Mesendoderm (in vitro differentiated cells): ENCODE results near the gene CCM2L.
A peak's percentile ranks its signal among the peaks of the same experiment; 100 is the strongest.

ENCODE experiments used
- DNase-seq: peaks from one replicate; pipeline ENCODE4 v3.0.0; 2013
- H2AK5ac ChIP-seq: 2 replicates; pipeline ENCODE4 v1.6.1; 2013; ENCODE audit warnings: low read length, inconsistent platforms
- H2BK120ac ChIP-seq: 2 replicates; pipeline ENCODE4 v1.6.1; 2013; ENCODE audit warnings: low read depth, mild to moderate bottlenecking, low read length, moderate library complexity, mixed read lengths
- H2BK15ac ChIP-seq: replicated peaks from 2 replicates; pipeline ENCODE4 v1.6.1; 2013; ENCODE audit warnings: low read depth, mild to moderate bottlenecking, moderate library complexity
- H2BK5ac ChIP-seq: 2 replicates; pipeline ENCODE4 v1.6.1; 2013; ENCODE audit warnings: low read length, inconsistent platforms
- H3K18ac ChIP-seq: 2 replicates; pipeline ENCODE4 v1.6.1; 2013; ENCODE audit warnings: mild to moderate bottlenecking, low read length, mixed read lengths
- H3K23ac ChIP-seq: one replicate; pipeline ENCODE4 v1.6.1; 2013; ENCODE audit warnings: low read length
- H3K27ac ChIP-seq: 2 replicates; pipeline ENCODE4 v1.5.1; 2013; ENCODE audit warnings: low read depth, mild to moderate bottlenecking, inconsistent platforms, low read length, moderate library complexity
- H3K27me3 ChIP-seq: 2 replicates; pipeline ENCODE4 v1.6.1; 2013; ENCODE audit warnings: low read length, control low read depth, mild to moderate bottlenecking, inconsistent platforms; ENCODE audit not compliant: insufficient read depth, poor library complexity
- H3K36me3 ChIP-seq: 2 replicates; pipeline ENCODE4 v1.6.1; 2013; ENCODE audit warnings: low read length, inconsistent platforms; ENCODE audit not compliant: control insufficient read depth, insufficient read depth
- H3K4ac ChIP-seq: one replicate; pipeline ENCODE4 v1.6.1; 2013; ENCODE audit warnings: low read depth, mild to moderate bottlenecking, low read length, moderate library complexity
- H3K4me1 ChIP-seq: 2 replicates; pipeline ENCODE4 v1.6.1; 2013; ENCODE audit warnings: low read depth, low read length, inconsistent platforms; ENCODE audit not compliant: control insufficient read depth
- H3K4me2 ChIP-seq: 2 replicates; pipeline ENCODE4 v1.6.1; 2013; ENCODE audit warnings: low read length
- H3K4me3 ChIP-seq: 2 replicates; pipeline ENCODE4 v1.5.1; 2013; ENCODE audit warnings: mild to moderate bottlenecking, low read length
- H3K56ac ChIP-seq: one replicate; pipeline ENCODE4 v1.6.1; 2013; ENCODE audit warnings: low read length
- H3K79me1 ChIP-seq: 2 replicates; pipeline ENCODE4 v1.6.1; 2013; ENCODE audit warnings: low read length, inconsistent platforms
- H3K79me2 ChIP-seq: 2 replicates; pipeline ENCODE4 v1.6.1; 2013; ENCODE audit warnings: mild to moderate bottlenecking, low read length; ENCODE audit not compliant: control insufficient read depth, insufficient read depth
- H3K9ac ChIP-seq: 2 replicates; pipeline ENCODE4 v1.6.1; 2013; ENCODE audit warnings: low read length, inconsistent platforms
- H4K5ac ChIP-seq: one replicate; pipeline ENCODE4 v1.6.1; 2013; ENCODE audit warnings: low read length
- H4K8ac ChIP-seq: one replicate; pipeline ENCODE4 v1.6.1; 2013; ENCODE audit warnings: low read depth, mild to moderate bottlenecking, control low read depth, low read length, moderate library complexity
- WGBS: extraction: QIAGEN DNeasy Blood & Tissue Kit; methylation state at CpG from one replicate; pipeline ENCODE4 v1.1.7; 2013; ENCODE audit warnings: low lambda C conversion rate, missing lambda C conversion rate; ENCODE audit not compliant: insufficient coverage; ENCODE audit errors: extremely low coverage; 5-methylcytosine and 5-hydroxymethylcytosine counted together

CCM2L gene

DNA sequence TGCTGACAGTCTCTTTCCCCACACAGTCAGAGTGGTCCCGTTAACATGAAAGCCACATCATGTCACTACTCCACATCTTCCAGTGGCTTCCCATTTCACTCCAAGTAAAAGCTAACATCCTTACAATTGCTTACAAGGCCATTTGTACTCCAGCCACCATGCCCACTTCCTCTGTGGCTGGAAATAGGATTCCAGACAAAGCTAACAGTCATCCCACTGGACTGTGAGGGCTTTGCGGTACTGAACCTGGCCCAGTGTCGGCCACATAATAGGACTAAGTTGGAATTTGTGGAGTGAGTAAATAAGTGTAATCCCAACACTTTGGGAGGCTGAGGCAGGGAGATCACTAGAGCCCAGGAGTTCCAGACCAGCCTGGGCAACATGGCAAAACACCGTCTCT, 10.9 kb downstream of the CCM2L start:
- H2BK5ac ChIP-seq = no peak overlapping the region
- H3K4me2 ChIP-seq = no peak overlapping the region
- H2AK5ac ChIP-seq = no peak overlapping the region
- H4K5ac ChIP-seq = no peak overlapping the region
- no CpG with 5 or more reads among the region's 4 CpGs for WGBS
- H3K4ac ChIP-seq = no peak overlapping the region
- H3K56ac ChIP-seq = no peak overlapping the region
- H3K27ac ChIP-seq = no peak overlapping the region
- DNase-seq = no peak
- no peaks in the 10 kb centered on the region for H3K36me3 ChIP-seq
- no peaks in the 10 kb centered on the region for H3K4me1 ChIP-seq
- no peak overlapping the region for H3K23ac ChIP-seq
- H3K18ac ChIP-seq = no peak overlapping the region
- no peaks in the 10 kb centered on the region for H3K79me1 ChIP-seq
- H3K4me3 ChIP-seq = no peak overlapping the region
- H2BK120ac ChIP-seq = no peak overlapping the region
- no peak overlapping the region for H2BK15ac ChIP-seq
- no peak overlapping the region for H4K8ac ChIP-seq
- no peak overlapping the region for H3K9ac ChIP-seq
- H3K79me2 ChIP-seq = no peaks in the 10 kb centered on the region
- no peaks in the 10 kb centered on the region for H3K27me3 ChIP-seq

GRCh38 chr20:32024683-32025295, 14.6 kb downstream of the CCM2L start:
- no peak overlapping the region for H2BK5ac ChIP-seq
- H3K4ac ChIP-seq = no peak overlapping the region
- WGBS = no CpG with 5 or more reads among the region's 6 CpGs
- H4K5ac ChIP-seq = no peak overlapping the region
- H3K23ac ChIP-seq = no peak overlapping the region
- no peaks in the 10 kb centered on the region for H3K79me2 ChIP-seq
- no peak overlapping the region for H4K8ac ChIP-seq
- no peak overlapping the region for H2AK5ac ChIP-seq
- no peak overlapping the region for H3K27ac ChIP-seq
- H2BK15ac ChIP-seq = no peak overlapping the region
- H3K4me2 ChIP-seq = no peak overlapping the region
- H2BK120ac ChIP-seq = no peak overlapping the region
- no peaks in the 10 kb centered on the region for H3K27me3 ChIP-seq
- no peaks in the 10 kb centered on the region for H3K4me1 ChIP-seq
- no peak overlapping the region for H3K18ac ChIP-seq
- no peak for DNase-seq
- H3K4me3 ChIP-seq = no peak overlapping the region
- no peaks in the 10 kb centered on the region for H3K36me3 ChIP-seq
- H3K79me1 ChIP-seq = no peaks in the 10 kb centered on the region
- H3K56ac ChIP-seq = no peak overlapping the region
- no peak overlapping the region for H3K9ac ChIP-seq

GRCh38 chr20:32027643-32028042, 17.4 kb downstream of the CCM2L start:
- Histone ChIP-seq H2BK120ac (no peak overlapping the region), H3K79me2 (no peaks in the 10 kb centered on the region), H3K4me3 (no peak overlapping the region), H3K56ac (no peak overlapping the region), H4K5ac (no peak overlapping the region), H3K27me3 (no peaks in the 10 kb centered on the region), H3K27ac (no peak overlapping the region), H3K4me2 (no peak overlapping the region), H3K4me1 (no peaks in the 10 kb centered on the region), H4K8ac (no peak overlapping the region), H3K36me3 (no peaks in the 10 kb centered on the region), H3K79me1 (no peaks in the 10 kb centered on the region), H2BK5ac (no peak overlapping the region), H2AK5ac (no peak overlapping the region), H2BK15ac (no peak overlapping the region), H3K23ac (no peak overlapping the region), H3K4ac (no peak overlapping the region), H3K9ac (no peak overlapping the region), H3K18ac (no peak overlapping the region)
- no CpG with 5 or more reads among the region's 3 CpGs for whole genome bisulfite sequencing
- no peak for DNase-seq

DNA sequence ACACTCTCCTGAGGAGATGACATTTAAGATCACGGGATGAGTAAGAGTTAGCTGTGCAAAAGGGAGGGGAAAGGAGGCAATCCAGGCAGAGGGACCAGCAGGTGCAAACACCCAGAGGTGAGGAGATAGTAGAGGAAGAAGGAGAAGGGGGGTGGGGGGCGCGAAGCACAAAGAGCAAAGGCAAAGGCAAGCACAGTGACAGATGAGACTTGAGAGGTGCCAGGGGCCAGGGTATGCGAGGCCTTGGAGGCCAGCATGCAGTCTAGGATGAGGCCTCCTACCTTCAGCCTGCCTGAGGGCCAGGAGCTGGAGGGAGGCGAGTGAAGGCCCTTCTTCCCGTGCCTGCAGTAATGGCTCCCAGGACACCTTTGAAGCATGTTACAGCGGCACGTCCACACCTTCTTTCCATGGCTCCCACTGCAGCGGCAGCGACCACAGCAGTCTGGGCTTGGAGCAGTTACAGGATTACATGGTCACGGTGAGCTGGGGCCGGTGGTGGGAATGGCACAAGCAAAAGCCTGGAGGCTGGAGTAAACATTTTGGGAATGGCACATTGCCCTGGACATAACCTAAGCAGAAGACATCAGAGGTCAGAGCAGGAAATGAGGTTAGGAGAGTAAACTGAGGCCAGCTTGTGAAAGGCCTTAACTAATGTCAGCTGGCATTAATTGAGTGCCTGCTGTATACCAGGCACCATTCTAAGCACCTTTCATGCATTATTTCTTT, 18.6 kb downstream of the CCM2L start:
- Histone ChIP-seq H3K27me3 (no peaks in the 10 kb centered on the region), H3K27ac (no peak overlapping the region)
- WGBS = no CpG with 5 or more reads among the region's 12 CpGs

DNA sequence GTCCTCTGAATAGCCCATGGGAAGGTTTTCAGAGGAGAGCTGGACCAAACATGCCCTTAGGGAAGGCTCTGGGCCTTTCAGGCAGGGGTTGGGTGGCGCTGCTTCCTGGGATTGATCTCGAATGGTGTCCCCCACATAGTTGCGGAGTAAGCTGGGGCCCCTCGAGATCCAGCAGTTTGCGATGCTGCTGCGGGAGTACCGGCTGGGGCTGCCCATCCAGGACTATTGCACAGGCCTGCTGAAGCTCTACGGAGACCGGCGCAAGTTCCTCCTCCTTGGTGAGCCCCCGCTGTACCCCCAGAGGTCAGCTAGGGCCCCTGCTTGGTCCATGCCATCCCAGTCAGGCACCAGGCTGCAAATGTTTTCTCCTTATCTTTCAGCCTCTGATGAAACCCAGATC, 19.3 kb downstream of the CCM2L start:
- Histone ChIP-seq H2BK5ac (no peak overlapping the region), H3K27me3 (no peaks in the 10 kb centered on the region), H3K4me2 (no peak overlapping the region), H3K4me1 (no peaks in the 10 kb centered on the region), H2BK120ac (no peak overlapping the region), H3K4me3 (no peak overlapping the region), H3K4ac (no peak overlapping the region), H3K27ac (no peak overlapping the region), H4K5ac (no peak overlapping the region), H3K23ac (no peak overlapping the region), H2BK15ac (no peak overlapping the region), H3K79me1 (no peaks in the 10 kb centered on the region), H4K8ac (no peak overlapping the region), H3K18ac (no peak overlapping the region), H3K56ac (no peak overlapping the region), H2AK5ac (no peak overlapping the region), H3K36me3 (no peaks in the 10 kb centered on the region), H3K79me2 (no peaks in the 10 kb centered on the region), H3K9ac (no peak overlapping the region)
- no CpG with 5 or more reads among the region's 11 CpGs for whole genome bisulfite sequencing
- DNase-seq = no peak

More for the DNA sequence above, 18.6 kb downstream of the CCM2L start:
- Histone ChIP-seq H3K79me1 (no peaks in the 10 kb centered on the region), H4K8ac (no peak overlapping the region), H2BK15ac (no peak overlapping the region), H3K56ac (peak overlapping the region; percentile 42), H2BK120ac (no peak overlapping the region), H4K5ac (no peak overlapping the region), H2BK5ac (no peak overlapping the region), H3K36me3 (no peaks in the 10 kb centered on the region), H3K18ac (no peak overlapping the region), H3K23ac (no peak overlapping the region), H3K4me3 (no peak overlapping the region), H3K4me2 (no peak overlapping the region), H2AK5ac (no peak overlapping the region), H3K9ac (peak overlapping the region; percentile 32), H3K79me2 (no peaks in the 10 kb centered on the region), H3K4me1 (no peaks in the 10 kb centered on the region), H3K4ac (no peak overlapping the region)
- no peak for DNase-seq
